ENCODE data around the gene C14orf93.

C14orf93 gene

DNA sequence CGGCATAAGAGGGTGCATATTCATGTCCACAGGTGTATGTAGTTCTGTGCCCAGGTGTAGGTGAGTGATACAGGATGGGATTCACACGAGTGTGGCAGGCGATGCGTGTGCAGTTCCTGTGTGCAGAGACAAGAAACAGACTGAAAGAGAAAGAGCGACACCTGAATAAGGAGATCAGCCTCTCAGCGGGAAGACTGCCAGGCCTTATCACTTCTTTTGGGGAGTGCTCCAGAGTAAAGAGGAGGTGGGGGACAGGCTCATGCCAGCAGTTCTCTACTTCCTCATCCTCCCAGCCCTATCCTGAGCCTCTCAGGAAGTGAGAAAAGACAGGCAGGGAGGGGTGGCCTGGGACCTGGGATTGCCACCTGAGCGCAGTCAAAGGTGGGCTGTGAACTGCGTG lies 34.9 kb upstream of the C14orf93 start:
- FAIRE-seq, result no peak

DNA sequence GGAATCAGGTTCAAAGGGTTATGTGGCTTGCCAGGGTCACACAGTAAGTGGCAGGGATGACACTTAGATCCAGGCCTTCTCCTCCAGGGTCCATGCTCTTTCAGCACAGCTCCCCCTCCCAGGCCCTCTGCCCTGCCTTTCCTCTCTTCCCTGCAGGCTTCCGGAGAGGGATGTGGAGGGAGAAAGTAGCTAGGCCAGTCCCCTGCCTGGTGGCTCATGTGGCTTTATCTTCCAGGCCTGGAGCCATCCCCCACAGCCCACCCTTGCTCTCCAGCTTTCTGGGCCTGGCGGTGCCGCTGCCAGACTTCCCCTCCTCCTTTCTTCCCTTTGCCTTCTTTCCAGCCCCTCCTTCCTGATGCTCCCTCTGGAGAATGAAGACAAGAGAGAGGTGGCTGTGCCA lies 33.8 kb upstream of the C14orf93 start:
- no peak for FAIRE-seq

DNA sequence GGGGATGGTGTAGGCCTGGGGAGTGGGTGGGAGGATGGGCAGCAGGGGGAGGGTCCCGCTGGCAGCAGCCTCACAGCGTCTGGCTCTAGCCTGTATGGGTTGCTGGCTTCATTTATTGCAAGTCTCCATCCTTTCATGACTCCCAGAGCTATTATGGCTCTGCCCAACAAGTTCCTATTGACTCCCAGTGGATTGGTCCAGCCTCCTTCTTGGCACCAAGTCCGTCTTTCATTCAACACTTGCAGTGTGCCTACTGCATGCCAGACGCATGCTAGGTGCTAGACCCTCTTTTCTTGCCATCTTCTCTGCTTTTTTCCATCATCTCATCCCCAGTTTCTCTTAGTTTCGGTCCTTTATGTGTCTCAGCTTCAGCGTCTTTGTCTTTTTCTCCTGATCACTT lies 33.2 kb upstream of the C14orf93 start:
- FAIRE-seq, result no peak

DNA sequence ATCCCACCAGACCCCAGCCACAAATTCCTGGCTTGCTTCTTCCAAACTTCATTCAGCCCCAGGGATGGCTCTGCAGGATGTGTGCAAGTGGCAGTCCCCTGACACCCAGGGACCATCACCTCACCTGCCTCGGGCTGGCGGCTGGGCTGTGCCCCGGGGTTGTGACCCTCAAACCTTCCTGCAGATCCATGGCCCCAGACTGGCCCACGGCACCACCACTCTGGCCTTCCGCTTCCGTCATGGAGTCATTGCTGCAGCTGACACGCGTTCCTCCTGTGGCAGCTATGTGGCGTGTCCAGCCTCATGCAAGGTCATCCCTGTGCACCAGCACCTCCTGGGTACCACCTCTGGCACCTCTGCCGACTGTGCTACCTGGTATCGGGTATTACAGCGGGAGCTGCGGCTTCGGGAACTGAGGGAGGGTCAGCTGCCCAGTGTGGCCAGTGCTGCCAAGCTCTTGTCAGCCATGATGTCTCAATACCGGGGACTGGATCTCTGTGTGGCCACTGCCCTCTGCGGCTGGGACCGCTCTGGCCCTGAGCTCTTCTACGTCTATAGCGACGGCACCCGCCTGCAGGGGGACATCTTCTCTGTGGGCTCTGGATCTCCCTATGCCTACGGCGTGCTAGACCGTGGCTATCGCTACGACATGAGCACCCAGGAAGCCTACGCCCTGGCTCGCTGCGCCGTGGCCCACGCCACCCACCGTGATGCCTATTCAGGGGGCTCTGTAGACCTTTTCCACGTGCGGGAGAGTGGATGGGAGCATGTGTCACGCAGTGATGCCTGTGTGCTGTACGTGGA lies 32.4 kb upstream of the C14orf93 start, which contains the start of gene PSMB11:
PSMB11 (plus strand) TSS at position 51 of the 804 bp plus-strand sequence; CDS start at position 65, 14 bp downstream.
- no peak for FAIRE-seq

DNA sequence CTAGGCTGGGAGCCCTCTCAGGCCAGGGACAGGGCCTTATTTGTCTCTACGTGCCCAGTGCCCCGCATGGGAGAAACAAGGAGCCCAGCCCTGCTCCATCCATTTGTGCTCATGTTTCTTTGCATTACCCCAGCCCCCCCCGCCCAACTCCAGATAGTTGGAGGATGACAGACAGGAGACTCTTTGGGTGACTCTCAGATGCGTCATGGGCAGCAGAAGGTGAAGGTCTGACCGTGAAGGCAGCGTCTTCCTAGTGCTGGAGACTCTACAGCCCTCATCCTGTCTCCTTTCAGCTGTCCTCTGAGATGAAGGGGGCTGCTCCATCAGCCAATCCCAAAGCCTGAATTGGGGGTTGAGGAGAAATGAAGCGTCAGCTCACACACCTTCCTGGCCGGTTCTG lies 31.8 kb upstream of the C14orf93 start:
- FAIRE-seq, result no peak

DNA sequence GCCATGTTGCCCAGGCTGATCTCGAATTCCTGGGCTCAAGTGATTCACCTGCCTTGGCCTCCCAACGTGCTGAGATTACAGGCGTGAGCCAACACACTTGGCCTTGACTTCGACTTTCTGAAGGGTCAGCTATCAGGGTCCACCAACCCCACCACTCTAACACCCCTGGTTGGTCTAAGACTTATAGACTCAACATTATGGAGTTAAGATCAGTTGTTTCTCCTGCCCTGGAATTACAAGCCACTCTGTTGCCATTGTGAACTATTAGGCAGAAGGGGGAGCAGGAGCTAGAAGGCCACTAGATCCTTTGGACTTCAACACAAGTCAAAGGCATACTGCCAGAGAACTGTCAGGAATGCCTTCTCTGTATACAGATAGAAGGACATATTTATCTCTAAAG lies 30.2 kb upstream of the C14orf93 start:
- no peak for FAIRE-seq

DNA sequence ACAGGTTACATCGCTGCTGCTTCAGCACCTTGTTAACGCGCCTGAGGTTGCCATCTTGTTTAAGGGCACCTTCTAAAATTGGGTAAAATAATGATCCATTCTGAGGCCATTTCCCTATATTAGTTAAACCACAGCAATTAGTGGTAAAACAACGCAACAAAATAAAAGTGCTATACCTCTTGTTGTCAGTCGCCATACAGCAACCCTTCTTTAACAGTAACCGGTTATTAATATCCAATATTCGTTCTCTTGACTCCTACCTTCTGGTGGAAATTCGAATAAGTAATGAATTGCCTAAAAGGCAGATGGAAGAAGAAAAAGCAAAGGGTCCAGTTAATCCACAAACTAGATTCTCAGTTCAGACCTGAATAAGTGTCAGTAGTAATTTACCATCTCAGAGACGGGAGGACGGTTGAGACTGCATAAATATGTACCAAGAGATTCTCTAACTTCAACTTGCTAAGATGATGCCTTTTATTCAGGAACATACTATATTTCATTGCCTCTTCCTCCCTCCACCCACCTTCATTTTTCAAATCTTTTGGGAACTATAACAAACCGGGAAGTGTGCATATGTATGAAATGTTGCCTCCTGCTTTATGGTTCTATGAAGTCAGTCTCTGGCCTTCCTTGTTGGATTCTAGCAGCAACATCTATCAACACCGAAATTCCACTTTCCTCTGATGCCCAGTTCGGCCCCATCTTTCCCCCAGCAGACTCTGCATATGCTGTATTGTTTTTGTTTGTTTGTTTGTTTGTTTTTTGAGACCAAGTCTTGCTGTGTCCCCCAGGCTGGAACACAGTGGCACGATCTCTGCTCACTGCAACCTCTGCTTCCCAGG lies 25.6 kb upstream of the C14orf93 start:
- no peak for FAIRE-seq

DNA sequence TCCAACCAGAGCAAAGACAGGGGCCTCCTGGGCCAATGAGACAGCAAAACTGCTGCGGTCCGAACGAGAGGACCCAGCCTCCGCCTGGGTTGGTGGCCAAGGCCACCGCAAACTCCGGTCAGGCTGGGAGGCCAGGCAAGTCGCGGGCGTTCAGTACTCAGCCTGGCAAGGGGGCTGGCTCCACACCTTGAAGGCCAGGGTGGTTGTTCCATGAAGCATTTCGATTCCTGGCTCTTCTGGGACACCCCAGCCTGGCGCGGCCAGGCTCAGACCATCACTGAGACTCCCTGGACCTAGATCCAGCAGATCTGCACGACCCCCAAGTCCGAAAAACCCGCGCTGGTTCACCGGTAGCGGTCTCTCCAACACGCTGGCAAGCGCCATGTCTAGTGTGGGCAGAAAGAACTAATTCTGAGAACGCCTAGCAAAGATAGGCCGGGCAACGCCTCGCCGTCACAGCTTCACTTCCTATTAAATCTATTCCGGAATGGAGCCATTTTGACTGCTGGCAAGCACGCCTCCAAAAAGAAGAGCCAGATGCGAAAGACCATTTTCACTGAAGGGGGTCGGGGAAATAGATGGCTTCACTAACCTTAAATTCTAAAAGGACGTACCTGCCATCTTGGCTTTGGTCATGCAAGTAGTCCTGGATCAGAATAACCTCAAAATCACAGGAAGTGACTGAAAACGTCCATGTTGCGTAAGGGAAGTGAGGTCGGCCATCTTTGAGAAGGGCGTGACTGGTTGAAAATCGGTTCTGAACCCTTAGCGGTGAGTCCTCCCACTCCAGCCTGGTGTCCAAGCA lies 24.8 kb upstream of the C14orf93 start, which contains the start of gene PSMB5:
PSMB5 (minus strand) TSS at position 403 of the 805 bp plus-strand sequence; CDS start at position 384, 19 bp downstream.
- FAIRE-seq, result peak; percentile 83

DNA sequence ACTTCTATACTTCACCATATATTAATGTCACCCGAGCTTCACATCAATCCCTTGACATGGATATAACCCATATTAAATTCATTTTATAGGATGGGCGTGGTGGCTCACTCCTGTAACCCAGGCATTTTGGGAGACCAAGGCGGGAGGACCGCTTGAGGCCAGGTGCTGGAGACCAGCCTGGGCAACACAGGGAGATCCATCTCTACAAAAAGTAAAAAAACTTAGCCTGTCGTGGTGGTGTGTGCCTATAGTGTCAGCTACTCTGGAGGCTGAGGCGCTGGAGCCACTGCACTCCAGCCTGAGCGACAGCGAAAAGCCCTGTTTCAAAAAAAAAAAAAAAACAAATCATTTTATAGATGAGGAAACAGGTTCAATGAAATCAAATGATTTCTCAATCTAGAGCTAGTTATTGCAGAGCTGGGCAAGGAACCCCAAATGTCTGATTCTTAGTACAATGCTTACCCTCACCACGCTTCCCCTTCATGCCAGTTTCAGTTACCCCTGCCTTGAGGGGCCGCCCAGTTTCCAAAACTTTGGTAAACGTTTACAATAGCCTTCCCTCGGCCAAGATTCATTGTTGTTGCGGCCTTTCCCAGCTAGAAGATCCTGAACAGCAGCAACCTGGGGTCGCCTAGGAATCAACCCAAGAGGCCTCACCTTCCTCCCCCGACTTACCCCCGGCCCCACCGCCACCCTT lies 24.0 kb upstream of the C14orf93 start:
- no peak for FAIRE-seq

DNA sequence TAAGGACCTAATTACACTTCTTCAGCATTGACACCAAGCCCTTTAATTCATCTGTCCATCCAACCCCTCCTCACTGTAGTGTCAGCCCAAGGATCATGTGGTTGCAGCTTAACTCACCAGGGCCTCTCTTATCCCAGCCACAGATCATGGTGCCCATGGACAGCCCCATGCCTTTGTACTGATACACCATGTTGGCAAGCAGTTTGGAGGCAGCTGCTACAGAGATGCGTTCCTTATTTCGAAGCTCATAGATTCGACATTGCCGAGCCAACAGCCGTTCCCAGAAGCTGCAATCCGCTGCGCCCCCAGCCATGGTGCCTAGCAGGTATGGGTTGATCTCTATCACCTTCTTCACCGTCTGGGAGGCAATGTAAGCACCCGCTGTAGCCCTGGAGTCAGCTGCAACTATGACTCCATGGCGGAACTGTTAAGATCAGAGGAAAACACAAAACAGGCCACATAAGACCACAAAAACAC lies 23.3 kb upstream of the C14orf93 start:
- FAIRE-seq, result no peak

DNA sequence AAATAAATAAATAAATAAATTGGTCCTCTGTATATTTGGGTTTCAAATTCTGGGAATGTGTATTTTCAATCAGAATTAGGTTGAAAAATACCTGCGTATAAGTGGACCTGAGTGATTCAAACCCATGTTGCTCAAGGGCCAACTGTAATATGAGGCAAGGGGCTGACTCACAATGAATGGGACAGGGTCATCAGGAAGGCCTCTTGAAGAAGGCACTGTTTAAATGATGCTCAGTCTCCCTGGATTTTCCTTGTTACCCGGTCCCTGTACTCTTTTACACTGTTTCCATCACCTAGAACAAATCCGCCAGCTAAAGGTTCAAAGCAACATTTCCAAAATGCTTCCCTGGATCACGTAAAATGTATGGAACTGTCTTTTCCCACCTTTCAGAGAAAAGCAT lies 21.0 kb upstream of the C14orf93 start:
- no peak for FAIRE-seq

DNA sequence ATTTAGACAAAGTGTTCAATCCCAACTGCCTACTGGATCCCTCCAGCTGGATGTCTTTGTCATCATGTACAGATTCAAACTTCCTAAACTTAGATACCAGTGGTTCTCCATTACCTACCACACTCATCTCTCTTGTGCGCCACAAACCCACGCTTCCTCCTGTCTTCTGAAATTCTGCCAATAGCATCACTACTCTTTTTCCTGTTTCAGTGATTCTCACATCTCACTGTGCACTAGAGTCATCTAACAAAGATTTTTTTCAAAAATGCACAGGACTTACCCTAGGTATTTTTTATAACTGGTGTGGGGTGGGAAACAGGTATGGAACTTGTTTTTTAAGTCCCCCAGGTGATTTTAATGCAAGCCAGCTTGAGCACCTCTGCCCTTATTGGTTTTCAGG lies 18.9 kb upstream of the C14orf93 start:
- FAIRE-seq, result no peak

DNA sequence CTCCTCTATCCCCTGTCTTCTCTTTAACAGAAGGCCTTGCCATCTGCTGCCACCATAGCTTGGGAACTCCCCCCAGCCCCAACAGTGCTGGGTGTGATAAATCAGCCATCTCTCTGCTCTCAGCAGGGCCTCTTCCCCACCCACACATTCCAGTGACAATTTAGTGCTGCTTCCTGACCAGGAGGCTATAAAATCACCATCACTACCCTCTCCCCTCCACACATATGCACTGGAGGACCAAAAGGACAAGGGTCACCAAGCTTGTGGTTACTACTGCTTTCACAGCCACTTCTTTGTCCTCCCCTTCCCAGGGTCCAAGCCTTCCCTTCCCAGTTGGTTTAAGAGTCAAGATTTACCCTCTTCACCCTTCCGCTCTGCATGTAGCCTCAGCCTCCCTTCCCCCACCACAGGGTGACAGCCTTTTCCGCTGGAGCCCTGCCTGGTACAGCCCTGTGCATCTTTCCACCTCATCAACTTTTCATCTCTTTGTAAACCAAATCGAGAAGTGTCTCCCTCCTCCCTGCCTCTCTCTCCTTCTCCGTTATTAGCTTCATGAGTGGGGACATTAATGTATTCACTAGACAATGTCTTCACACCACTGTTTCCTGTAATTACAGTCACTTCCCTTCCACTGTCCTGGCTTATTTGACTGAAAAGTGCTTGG lies 15.3 kb upstream of the C14orf93 start:
- no peak for FAIRE-seq

DNA sequence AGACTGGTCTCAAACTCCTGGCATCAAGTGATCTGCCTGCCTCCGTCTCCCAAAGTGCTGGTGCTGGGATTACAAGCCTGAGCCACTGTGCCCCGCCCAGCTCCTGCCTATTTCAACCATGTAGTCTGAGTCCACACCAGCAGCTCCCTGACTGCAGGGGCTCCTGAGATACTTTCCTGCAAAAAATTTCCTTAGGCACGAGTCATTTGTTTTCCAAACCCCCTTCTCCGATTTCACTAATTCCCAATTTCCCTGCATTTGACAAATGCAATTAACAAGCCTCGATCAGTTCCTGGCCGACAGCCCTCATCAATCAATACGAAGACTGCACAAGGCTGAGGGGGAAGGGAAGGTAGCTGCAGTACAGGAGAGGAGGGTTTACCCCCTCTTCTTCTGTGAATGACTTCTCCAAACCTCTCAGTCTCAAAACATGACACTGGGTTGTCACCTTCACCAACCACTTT lies 14.7 kb upstream of the C14orf93 start:
- no peak for FAIRE-seq

DNA sequence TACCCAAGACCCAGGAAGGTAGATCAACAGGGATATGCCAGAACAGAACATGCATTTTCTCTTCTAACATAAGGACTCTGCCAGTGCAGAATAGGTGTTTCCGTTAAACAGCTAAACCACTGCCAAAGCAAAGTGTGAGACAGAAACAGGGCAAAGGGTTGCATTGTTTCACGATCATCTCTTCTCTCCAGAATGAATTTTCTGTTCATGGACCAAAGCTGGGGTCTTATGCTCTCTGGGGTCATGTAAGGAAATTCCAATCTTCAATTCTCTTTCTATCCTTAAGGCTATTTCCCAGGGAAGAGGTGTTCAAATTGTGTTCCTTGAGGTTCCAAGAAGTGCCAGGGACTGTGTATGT lies 13.8 kb upstream of the C14orf93 start:
- FAIRE-seq, result no peak

DNA sequence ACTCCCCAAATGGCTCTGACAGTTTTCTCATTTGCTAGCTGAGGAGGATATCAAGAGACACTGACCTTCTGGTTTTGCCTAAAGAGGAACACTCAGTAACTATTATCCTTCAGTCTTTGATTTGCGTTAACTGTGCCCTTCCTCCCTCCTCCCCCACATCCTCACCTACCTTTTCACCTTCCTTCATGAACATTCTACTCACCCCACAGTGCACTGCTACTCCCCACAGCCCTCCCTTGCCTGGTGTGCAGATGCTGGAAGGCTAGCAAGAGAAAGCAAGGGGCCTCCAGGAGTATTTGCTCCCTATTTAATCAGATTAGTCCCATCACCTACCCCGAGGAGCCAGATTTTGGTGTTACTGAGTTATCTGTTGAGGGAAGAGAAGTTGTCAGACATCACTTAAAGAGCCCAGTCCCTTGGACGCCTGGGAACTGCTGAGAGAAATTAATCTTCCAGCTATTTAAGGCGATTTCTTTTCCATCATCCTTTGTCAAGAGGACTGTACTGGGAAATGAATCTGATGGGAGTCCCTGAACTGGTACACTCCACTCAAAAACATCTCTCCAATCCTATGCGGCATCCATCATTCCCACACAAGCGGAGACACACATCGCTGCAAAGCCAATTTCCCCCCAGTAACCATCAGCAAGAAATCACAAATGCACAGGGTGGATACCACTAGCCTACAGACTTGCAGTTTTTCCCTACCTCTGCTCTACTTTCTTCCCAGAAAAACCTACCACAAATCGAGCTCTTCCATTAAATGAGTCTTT lies 13.3 kb upstream of the C14orf93 start:
- FAIRE-seq, result no peak

DNA sequence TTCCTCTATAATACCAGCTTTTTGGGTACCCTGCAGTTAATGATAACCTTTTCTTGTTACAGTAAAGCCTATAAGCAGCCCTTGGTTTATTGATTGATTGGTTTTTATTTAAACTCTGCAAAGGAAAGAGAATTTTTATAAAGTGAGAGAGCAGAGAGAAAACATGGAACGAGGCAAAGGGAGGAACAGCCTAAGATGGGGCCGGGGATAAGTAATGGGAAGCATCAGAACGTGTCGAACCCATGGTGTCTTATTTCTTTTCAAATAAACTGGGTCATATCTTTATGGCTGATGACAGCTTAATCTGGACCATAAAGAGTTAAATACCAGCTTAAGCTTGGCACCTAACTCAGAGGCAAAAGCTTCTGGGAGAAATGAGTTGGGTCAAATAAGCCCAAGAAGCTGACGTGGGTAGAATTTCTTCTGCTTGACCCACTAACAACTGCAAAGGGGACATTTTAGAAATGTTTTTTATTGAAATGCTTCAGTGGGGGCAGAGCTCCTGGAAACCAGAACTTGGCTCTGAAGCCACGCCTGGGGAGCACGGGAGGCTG lies 12.0 kb upstream of the C14orf93 start:
- FAIRE-seq, result no peak

DNA sequence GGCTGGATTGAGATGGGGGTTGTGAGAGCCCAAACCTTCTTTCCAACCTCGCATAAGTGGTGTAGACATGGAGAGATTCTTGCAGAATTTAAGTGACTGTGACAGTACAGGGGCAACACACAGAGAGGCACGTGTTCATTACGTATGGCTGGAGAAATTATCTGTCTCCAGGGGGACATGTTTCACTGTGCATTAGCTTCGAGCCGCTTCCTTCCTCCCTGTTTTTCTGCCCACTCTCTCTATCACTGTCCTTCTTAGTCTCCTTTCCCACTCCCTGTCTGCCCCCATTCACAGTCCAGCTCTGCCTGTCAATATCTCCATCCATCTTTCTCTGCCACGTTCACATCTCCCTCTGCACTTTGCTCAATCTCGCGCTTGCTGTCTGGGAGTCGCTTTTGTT lies 11.5 kb upstream of the C14orf93 start:
- FAIRE-seq, result no peak

DNA sequence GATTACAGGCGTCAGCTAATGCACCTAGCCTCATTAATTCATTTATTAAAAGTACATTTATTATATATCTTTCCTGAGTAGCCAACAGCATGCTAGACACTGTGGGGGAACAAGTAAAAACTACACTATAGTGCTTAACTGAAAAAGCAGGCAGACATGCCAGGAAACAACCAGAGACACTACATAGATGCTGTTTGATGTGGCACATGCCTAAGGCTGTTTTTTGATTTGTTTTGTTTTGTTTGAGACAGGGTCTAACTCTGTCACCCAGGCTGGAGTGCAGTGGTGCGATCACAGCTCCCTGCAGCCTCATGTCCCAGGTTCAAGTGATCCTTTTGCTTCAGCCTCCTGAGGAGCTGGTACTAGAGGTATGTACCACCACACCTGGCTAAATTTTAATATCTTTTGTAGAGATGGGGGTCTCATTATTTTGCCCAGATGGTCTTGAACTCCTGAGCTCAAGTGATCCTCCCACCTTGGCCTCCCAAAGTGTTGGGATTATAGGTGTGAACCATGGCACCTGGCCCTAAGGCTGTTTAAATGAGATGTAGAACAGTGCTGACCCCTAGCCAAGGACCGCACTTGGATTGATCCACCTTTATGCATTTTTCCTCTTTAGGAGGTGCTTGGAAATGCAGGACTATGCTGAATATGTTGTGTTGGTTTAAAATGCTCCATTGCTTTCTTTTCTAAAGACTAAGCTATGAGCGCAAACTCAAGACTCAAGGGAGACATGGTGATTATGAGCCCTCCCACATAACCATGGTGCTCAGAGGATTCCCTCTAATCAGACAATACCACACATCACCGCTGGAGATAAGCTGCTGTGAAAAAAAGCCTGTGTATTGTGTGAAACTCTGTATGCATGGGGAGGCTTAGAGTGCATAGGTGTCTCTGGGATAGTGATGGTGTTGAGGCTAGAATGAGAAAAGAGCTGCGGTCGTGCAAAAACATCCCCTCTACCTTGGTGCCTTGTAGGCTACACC lies 10.5 kb upstream of the C14orf93 start:
- no peak for FAIRE-seq
